HG03196 (cell line): ENCODE measurements around the gene FXYD6.

Experiments
- ATAC-seq: cut with Tn5 transposase; IDR thresholded peaks from one replicate; pipeline ENCODE4 v1.9.1; 2021; ENCODE audit not compliant: unreplicated experiment

FXYD6 gene

DNA sequence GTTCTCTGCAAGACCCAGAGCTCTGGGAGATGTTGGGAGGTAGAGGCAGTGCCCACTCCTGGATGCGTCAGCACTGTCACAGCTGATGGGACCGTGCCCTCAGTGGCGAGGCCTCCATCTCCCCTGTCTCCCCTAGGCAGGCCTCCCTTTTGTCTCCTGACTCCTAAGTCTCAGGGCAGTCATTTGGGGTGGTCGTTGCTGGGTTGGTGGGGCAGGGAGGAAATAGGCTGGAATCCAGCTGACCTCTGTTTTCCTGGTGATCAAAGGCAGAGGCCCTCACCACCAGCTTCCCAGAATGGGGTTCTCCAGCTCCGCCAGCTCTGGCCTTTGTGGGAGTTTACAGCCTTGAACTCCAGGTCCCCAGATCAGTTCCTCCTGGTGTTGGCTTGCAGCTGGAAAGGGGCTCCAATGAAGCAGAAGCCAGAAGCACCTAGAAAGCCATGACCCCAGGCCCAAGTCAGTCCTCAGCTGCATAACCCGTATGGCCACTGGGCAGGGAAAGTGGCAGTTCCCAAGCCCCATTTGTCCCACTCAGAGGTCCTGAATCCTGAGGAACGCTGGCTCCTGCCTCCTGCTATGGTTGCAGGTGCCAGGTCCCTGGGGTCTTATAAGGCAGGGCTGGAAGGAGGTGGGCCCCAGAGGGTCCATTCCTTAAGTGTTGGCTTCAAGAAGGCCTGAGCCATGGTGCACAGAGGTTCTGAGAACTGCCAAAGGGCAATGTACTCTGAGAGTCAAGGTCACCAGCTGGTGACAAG lies 44.6 kb downstream of the FXYD6 start:
- no peak for ATAC-seq

DNA sequence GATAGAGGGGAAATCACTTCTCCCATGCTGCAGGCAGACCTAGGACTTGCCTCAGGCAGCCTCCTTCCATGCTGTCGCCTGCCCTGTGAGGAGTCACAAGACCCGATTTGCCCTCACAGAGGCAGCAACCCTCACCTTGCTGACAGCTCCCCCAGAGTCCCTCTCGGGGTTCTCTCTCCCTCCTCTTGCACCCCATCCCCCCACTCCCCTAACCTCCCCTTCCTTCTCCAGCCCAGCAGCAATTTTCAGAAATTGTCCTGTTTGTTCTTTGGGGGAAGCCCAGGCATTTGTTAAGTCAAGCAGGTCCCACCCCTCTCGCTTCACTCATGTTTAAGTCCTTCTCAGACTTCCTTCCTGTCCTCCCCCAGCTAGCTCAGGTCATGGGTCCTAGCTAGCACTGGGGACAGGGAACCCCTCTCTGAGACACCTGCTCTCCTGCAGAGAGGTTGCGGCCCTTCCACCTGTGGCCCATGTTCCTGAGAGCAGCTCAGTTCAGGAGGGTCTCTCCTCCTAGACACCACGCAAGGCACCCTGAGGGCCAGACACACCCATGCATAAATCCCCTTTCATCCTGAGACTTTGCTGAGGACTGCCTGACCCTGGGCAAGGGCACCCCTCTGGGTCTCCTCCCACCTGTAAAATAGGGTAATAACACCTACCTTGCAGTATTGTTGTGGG lies 45.6 kb downstream of the FXYD6 start:
- no peak for ATAC-seq

DNA sequence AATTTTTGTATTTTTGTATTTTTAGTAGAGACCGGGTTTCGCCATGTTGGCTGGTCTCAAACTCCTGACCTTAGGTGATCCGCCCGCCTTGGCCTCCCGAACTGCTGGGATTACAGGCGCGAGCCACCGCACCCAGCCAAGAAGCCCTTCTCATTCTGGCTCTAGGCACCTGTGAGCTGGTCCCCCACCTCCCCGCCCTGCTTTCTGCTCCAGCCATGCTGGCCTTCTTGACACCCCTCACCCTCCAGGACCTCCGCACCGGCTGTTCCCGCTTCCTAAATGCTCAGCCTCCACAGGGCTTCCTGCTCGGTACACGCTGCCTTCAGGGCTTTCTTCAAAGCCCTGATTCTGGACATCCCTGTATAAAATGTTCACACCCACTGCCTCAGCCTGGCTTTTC lies 46.4 kb downstream of the FXYD6 start:
- no peak for ATAC-seq

- no peak for ATAC-seq
These were observed 47.1 kb downstream of the FXYD6 start for GRCh38 chr11:117829369-117829725.

DNA sequence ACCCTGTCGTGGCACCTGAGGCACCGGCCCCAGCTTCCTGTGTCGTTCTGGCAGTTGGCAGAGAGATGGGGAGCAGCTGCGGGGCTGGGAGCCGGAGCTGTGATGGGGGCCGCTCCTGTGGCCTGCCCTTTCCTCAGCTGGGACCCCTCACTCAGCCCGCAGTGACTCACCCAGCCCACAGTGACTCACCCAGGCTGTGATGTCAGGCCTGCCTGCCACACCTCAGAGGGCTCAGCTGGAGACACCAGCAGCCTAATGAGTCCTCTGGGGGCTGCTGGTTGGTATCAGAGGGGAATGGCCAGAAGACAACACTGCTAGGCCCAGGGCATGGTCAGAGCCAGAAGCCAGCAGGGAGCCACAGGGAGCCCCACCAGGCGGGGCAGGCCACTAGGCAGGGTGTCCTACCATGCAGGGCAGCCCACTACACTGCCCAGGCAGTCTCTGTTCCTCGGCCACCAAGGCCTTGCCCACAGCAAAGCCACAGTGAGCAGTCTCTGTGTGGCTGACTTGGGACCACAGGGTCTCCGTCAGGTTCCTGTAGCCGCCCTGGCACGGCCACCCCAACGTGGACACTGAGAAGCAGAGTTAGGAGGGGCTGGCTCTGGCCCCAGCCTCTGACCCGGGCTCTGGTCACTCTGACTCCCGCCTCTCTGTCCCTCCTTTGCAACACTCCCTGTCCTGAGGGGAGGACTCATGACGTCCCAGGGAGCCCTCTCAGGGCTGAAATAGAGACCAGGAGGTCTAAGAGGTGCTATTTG lies 47.7 kb downstream of the FXYD6 start:
- peak; percentile 60 for ATAC-seq

GRCh38 chr11:117827521-117828511 lies 48.6 kb downstream of the FXYD6 start:
- ATAC-seq: no peak

DNA sequence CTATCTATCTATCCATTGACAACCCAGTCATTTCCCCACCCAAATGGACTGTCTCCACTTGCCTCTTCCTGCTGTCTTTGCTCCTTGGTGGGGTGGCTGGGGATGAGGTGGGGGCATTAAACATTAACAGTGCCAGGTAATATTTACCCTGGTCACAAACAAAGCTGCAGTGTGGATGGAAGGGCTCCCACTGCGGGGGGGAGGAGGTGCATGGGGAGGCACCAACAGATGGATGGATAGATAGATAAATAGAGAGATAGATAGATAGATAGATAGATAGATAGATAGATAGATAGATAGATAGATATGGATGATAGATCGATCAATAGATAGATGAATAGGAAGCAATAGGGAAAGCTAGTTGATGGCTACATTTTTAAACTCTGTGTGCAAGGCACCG lies 49.6 kb downstream of the FXYD6 start:
- ATAC-seq: no peak

DNA sequence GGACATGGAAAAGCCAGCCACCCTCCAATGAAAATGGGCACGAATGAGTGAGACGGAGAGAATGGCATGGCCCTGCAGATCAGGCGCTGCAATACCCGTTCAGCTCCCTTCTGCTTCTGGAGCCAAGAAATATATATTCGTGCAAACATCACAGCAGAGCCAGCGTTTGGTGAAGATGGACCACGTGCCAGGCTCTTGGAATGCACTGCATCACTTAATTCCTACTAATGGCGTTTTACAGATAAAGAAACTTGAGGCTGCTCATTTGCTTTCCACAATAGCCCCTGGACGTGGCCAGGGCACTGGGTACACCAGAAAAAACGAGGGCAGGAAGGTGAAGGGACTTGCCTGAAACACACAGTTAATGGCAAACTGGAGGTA lies 50.3 kb downstream of the FXYD6 start:
- ATAC-seq: no peak

DNA sequence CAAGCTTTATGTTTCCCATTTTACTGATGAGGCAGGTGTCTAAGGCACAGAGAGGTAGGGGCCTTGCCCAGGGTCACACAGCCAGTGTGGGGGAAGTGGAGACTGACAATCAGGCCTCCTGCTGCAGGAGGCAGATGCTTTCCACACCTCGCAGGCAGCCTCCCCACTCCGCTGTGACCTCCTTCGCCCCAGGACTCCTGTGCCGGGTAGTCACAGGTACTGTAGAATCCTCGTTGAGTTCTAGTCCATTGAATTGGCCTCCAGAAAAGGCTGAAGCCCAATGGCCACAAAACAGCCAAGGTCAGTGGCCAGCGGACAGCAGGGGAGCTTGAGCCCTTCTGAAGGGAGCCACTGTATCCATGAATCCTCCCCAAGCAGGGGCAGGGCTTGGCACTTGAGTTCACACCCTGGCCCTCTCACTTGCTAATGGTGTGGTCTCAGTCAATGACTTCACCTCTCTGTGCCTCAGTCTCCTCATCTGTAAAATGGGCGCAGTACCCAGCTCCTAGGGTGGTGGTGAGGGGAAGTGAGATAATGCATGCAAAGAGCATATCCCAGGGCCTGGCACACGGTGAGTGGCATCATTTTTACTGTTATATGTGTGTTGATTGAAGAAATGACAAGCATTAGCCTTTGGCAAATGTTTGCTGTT lies 50.8 kb downstream of the FXYD6 start:
- no peak for ATAC-seq

DNA sequence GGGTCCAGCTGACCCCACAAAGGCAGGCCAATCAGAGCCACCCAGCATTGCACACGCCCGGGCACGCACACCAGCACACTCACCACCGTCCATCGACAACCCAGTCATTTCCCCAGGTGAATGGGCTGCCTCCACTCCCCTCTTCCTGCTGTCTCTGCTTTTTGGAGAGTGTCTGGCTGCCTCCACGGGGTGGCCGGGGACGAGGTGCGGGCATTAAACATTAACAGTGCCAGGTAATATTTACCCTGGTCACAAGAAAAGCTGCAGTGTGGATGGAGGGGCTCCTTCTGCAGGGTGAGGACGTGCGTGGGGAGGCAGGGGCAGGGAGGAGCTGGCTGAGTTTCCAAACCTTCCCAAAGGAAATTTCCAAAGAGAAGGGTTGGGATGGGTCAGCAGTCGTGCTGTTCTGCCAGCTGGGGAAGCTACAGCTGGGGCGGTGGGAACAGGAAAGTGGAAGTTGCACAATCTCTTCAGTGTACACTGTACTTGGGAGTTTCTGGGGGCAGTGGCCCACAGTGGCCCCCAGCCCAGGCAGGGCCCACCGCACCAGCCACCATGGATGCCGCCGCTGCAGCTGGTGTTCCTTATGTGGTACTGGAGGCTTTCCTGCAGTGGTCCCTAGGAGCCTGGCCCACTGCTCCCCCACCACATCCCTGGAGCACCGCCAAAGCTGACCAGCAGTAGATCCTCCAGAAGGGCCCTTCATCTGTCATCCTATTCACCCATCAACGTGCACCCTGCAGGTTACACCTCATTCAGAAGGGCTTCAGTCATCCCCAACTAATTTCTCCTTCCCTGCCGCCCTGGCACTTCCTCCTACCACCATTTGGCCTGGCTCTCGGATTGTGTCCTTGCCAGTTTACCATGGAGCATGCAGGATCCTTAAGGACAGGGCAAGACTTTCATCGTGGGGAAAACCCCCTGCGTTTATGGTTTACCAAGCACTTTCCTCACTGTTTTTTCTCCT lies 51.6 kb downstream of the FXYD6 start, which contains the start of gene FXYD2:
Gene FXYD2 (minus strand): TSS at position 174 of the 967 bp plus-strand sequence. CDS start 66 bp downstream, at position 108.
- no peak for ATAC-seq

- ATAC-seq: no peak
These were observed 52.5 kb downstream of the FXYD6 start for GRCh38 chr11:117823946-117824420.

DNA sequence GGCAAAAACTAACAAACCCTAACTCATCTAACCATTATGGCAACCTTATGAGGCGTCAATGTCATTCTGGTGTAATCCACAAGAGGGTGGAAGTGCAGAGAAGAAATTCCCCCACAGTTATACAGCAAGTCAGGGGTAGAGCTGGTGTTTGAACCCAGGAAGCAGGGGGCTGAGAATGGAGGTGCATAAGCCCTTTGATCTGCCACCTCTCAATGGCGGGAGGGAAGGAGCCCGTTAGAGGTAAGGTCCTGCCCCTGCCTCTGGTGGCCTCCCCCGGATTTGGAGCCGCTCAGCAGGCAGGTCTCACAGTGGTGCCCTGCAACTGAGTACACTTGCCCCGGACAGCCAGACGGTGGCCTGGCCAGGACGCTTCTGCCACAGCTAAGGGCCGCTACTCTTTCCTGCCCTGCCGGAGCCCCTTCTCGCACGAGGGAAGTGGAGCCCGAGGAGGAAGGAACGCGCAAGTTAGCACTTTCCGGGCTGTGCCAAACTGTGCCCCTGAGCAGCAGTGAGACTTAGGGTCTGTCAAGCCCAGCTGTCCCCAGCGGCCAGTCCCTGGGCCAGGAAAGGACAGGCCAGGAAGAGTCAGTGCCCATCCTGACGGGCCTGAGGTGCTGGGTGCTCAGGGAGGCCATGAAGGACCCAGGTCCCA lies 53.0 kb downstream of the FXYD6 start:
- no peak for ATAC-seq

DNA sequence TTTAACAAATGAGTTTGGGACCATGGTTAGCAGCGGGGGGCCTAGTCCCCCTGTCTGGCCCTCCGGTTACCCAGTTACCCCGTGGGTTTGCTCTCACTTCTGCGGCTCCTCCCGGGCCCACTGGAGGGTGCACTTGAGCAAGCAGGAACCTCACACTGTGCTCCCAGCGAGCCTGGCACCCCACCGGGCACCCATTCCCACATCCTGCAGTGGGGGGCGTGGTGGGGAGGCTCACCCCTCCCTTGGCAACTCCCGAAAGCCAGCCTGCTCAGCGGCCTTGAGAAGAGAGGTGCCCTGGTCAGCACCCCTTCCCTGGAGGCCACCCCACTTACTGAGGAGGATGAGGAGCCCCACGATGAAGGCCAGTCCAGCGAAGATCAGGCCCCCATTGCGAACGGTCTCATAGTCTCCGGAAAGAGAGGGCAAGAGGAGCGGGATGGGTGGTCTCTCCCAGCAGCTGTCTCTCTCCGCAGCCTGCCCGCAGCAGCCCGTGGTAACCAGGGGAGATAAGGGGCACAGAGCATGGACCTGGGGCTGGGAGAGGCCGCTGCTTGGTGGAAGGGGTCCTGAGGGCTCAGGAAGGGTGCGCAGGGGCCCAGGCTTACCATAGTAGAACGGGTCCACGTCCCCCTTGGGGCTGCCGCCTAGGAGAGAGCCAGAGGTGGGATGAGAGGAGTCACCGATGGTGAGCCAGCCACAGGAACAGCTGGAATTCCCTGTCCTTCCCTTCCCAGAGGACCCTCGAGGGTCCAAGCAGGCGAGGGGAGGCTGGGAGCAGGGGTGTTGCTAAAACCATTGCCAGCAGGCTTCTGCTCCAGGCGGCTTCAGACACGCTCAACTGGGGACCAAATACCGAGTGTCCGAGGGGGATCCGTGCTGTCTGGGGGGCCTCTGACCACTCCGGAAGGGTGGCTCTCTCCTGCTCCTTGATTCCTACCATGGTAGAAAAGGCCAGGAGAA lies 54.1 kb downstream of the FXYD6 start:
- ATAC-seq: no peak

- no peak for ATAC-seq
These were observed 55.0 kb downstream of the FXYD6 start for GRCh38 chr11:117821431-117821830.

- ATAC-seq: no peak
These were observed 55.9 kb downstream of the FXYD6 start for GRCh38 chr11:117820516-117820915.

- ATAC-seq: no peak
These were observed 56.4 kb downstream of the FXYD6 start for GRCh38 chr11:117820071-117820470.
